Panc1 (cell line): ENCODE data around the gene KRCC1.

Experiments
- POLR2AphosphoS5 ChIP-seq: IDR thresholded peaks from 2 replicates; pipeline ENCODE4 v1.6.1; 2012; ENCODE audit warnings: mild to moderate bottlenecking, low read depth, low read length, moderate library complexity
- TF ChIP-seq, protein P1 (sequence below): fragments of 450-650 bp; IDR thresholded peaks from 2 replicates; pipeline ENCODE4 v1.5.1; 2017; ENCODE audit warnings: mild to moderate bottlenecking

DNA sequence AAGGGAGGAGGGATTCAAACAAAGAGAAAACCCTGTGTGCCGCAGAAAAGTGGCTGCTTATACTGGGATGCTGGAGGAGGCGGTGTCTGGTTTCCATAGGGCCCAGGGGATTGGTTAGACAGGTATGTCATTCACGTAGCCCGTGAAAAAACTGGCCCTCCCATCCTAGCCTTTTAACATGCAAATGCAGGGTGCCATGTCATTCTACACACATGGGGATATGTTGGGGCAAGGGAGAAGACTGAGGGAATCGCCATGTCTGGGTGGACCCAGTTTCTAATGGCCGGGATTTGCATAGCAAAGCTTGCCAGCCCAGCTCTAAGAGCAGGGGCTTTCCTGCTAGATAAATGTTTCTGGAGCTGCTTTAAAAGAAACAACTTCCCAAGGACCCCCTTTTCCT, 31.1 kb downstream of the KRCC1 start:
- TF ChIP-seq, protein P1, sequence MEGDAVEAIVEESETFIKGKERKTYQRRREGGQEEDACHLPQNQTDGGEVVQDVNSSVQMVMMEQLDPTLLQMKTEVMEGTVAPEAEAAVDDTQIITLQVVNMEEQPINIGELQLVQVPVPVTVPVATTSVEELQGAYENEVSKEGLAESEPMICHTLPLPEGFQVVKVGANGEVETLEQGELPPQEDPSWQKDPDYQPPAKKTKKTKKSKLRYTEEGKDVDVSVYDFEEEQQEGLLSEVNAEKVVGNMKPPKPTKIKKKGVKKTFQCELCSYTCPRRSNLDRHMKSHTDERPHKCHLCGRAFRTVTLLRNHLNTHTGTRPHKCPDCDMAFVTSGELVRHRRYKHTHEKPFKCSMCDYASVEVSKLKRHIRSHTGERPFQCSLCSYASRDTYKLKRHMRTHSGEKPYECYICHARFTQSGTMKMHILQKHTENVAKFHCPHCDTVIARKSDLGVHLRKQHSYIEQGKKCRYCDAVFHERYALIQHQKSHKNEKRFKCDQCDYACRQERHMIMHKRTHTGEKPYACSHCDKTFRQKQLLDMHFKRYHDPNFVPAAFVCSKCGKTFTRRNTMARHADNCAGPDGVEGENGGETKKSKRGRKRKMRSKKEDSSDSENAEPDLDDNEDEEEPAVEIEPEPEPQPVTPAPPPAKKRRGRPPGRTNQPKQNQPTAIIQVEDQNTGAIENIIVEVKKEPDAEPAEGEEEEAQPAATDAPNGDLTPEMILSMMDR: no peak
- no peak for TF ChIP-seq POLR2AphosphoS5
